ENCODE results near the gene THY1. TPM values are rescaled to one million over a fixed set of nuclear protein-coding genes. Genes with fewer than 3 reads are reported as not detected.

Gene THY1
- total and polyA plus RNA-seq, 2 of the 8 experiments (the other 6 are each of a cell fraction or from before 2014, with no cell fraction given), result 286 to 2,479 TPM

- WGBS, 2 experiments (ENCODE audit: extremely low coverage in 1 of 2, insufficient coverage in 1 of 2, insufficient read length in 1 of 2, insufficient replicate concordance in 2 of 2, low coverage in 1 of 2, low lambda C conversion rate in 2 of 2, missing lambda C conversion rate in 1 of 2), result 82% methylated on average over 1 of the region's 1 CpG; no CpG with 5 or more reads in 1 of the 2 experiments
- FAIRE-seq, result no peak
- H3K14ac ChIP-seq (ENCODE audit: insufficient read length), result no peak overlapping the region
- TF ChIP-seq SAP30 (IDR thresholded peaks at IDR 0.05; ENCODE audit: insufficient read depth, insufficient replicate concordance, low read length) (no peak), TBP (IDR thresholded peaks at IDR 0.05; ENCODE audit: low read depth, low read length) (no peak), NRF1 (IDR thresholded peaks at IDR 0.05; ENCODE audit: low read depth, low read length) (no peak), NANOG (IDR thresholded peaks at IDR 0.05; ENCODE audit: insufficient read depth, low read depth, low read length, poor library complexity, severe bottlenecking) (no peak), CBX8 (IDR thresholded peaks at IDR 0.05; ENCODE audit: borderline replicate concordance, low read depth, low read length) (no peak), RAD21 (IDR thresholded peaks at IDR 0.05 in 1 of 2, conservative IDR thresholded peaks at IDR 0.05 in 1 of 2; ENCODE audit: low read depth in 2 of 2, low read length in 2 of 2) (no peak), PHF8 (conservative IDR thresholded peaks at IDR 0.05; ENCODE audit: low read depth, low read length) (no peak), CTBP2 (IDR thresholded peaks at IDR 0.05; ENCODE audit: borderline replicate concordance, insufficient read depth, insufficient read length, low read length) (no peak), TCF12 (IDR thresholded peaks at IDR 0.05; ENCODE audit: low read depth, low read length) (no peak), EP300 (IDR thresholded peaks at IDR 0.05; ENCODE audit: borderline replicate concordance in 1 of 2, low read depth in 2 of 2, low read length in 2 of 2) (no peak), E2F6 (IDR thresholded peaks at IDR 0.05) (no peak), SRF (IDR thresholded peaks at IDR 0.05; ENCODE audit: low read depth, low read length) (no peak)
These were observed 13.2 kb downstream of the THY1 start for GRCh38 chr11:119409731-119410130.

More at GRCh38 chr11:119409731-119410130, 13.2 kb downstream of the THY1 start:
- Histone ChIP-seq H3K4ac (replicated peaks; ENCODE audit: insufficient read length, low read depth, low read length) (no peak overlapping the region), H2BK12ac (ENCODE audit: low read depth, low read length) (no peak overlapping the region), H3K4me1 (replicated peaks in 1 of 4; ENCODE audit: control insufficient read depth in 3 of 4, insufficient read depth in 4 of 4, low read length in 3 of 4) (no peaks in the 10 kb centered on the region), H3K23me2 (ENCODE audit: low read depth, low read length) (no peaks in the 10 kb centered on the region), H2BK15ac (ENCODE audit: low read length) (no peak overlapping the region), H3K36me3 (ENCODE audit: control insufficient read depth in 2 of 4, insufficient read depth in 4 of 4, low read length in 3 of 4) (no peaks in the 10 kb centered on the region), H3K79me2 (ENCODE audit: control insufficient read depth in 1 of 2, insufficient read depth in 2 of 2, low read length in 2 of 2) (no peaks in the 10 kb centered on the region), H3K27me3 (replicated peaks in 1 of 4; ENCODE audit: control insufficient read depth in 3 of 4, extremely low read depth in 1 of 4, insufficient read depth in 3 of 4, low read length in 3 of 4) (no peaks in the 10 kb centered on the region), H2AK5ac (ENCODE audit: low read depth, low read length) (no peak overlapping the region), H3K79me1 (ENCODE audit: low read depth, low read length) (no peaks in the 10 kb centered on the region), H4K20me1 (replicated peaks in 1 of 2; ENCODE audit: control insufficient read depth in 1 of 2, insufficient read depth in 2 of 2, low read length in 2 of 2) (peaks cover 0 to 2% of the 10 kb centered on the region in 2 experiments), H3K23ac (ENCODE audit: insufficient read length) (no peak overlapping the region), H2BK120ac (replicated peaks; ENCODE audit: low read depth, low read length) (no peak overlapping the region), H3K27ac (ENCODE audit: low read depth, low read length) (no peak overlapping the region), H2AFZ (ENCODE audit: low read length) (no peak overlapping the region), H3K56ac (replicated peaks; ENCODE audit: insufficient read length, low read depth, low read length) (no peak overlapping the region), H3K4me3 (ENCODE audit: extremely low read depth in 1 of 4, insufficient read depth in 2 of 4, low read depth in 3 of 4, low read length in 4 of 4) (no peak overlapping the region), H3K4me2 (ENCODE audit: insufficient read depth in 1 of 2, low read depth in 2 of 2, low read length in 2 of 2) (no peak overlapping the region), H3K18ac (ENCODE audit: extremely low read depth, low read length) (no peak overlapping the region), H4K8ac (ENCODE audit: extremely low read depth, insufficient read depth, low read length) (no peak overlapping the region), H3K9me3 (ENCODE audit: insufficient read depth in 2 of 2, low read depth in 1 of 2, low read length in 1 of 2) (no peaks in the 10 kb centered on the region), H2BK5ac (ENCODE audit: low read depth, low read length) (no peak overlapping the region), H4K91ac (replicated peaks; ENCODE audit: insufficient read length, low read length) (no peak overlapping the region), H4K5ac (ENCODE audit: insufficient read length, low read depth, low read length) (no peak overlapping the region), H3K9ac (replicated peaks in 1 of 4; ENCODE audit: extremely low read depth in 1 of 4, low read depth in 3 of 4, low read length in 3 of 4) (no peak overlapping the region), H2BK20ac (ENCODE audit: low read length) (no peak overlapping the region)
- ChIA-PET CTCF (ENCODE audit: partially characterized antibody) (interaction anchor here (1.0 to 1.9 kb wide), 5 partner anchors 16 to 44 kb away, joined by 3 to 6 read pairs (median 4); partner anchors contain the start of gene USP2), POLR2A (ENCODE audit: partially characterized antibody) (interaction anchor here (1.0 to 5.7 kb wide), 2 partner anchors 8 to 65 kb away, joined by 3 to 28 read pairs; no protein-coding TSS in a partner anchor)
- no peak for DNase-seq (ENCODE audit: low read depth in 1 of 2, low spot score in 2 of 2)
